Kidney (tissue), 14 donors: ENCODE results near the gene PDE9A. TPM values are rescaled to one million over a fixed set of nuclear protein-coding genes. Genes with fewer than 3 reads are reported as not detected.
"Not testable (repeated sequence)": the region's sequence is repeated elsewhere in the genome, so short reads cannot be mapped to it uniquely, and the experiment has no call there.

ENCODE experiments used
- DNase-seq, 5 donors: peaks; one replicate each; pipeline ENCODE4 v3.0.0-alpha.2; 2013 to 2020
- FAIRE-seq: peaks from 2 replicates; lab custom pipeline; 2012; peaks lifted over from hg19 to GRCh38; lab: Jason Lieb, UNC
- H3K27ac ChIP-seq, 2 donors: one replicate each; pipeline ENCODE4 v1.7.0; 2013; ENCODE audit warnings: low read depth in 2 of 2, low read length in 2 of 2, inconsistent platforms in 1 of 2
- H3K27me3 ChIP-seq: one replicate; pipeline ENCODE4 v1.7.1; 2013; ENCODE audit warnings: low read length, inconsistent platforms; ENCODE audit not compliant: control insufficient read depth, insufficient read depth
- H3K36me3 ChIP-seq, 3 donors: one replicate each; pipeline versions ENCODE4 v1.7.0 to v1.7.1; 2013; ENCODE audit warnings: low read length in 3 of 3, control low read depth in 1 of 3, inconsistent platforms in 1 of 3; ENCODE audit not compliant: insufficient read depth in 3 of 3, control insufficient read depth in 2 of 3
- H3K4me1 ChIP-seq, 3 donors: one replicate each; pipeline versions ENCODE4 v1.7.0 to v1.7.1; 2013; ENCODE audit warnings: low read length in 3 of 3, inconsistent platforms in 1 of 3, low read depth in 1 of 3; ENCODE audit not compliant: control insufficient read depth in 2 of 3, insufficient read depth in 2 of 3
- H3K4me3 ChIP-seq, 3 donors: one replicate each; pipeline versions ENCODE4 v1.7.0 to v1.8.1; 2013; ENCODE audit warnings: low read length in 3 of 3, control low read depth in 1 of 3, inconsistent platforms in 1 of 3
- H3K9ac ChIP-seq, 3 donors: one replicate each; pipeline versions ENCODE4 v1.7.0 to v1.7.1; 2013; ENCODE audit warnings: low read length in 3 of 3, control low read depth in 1 of 3, inconsistent platforms in 1 of 3
- H3K9me3 ChIP-seq, 3 donors: one replicate each; pipeline versions ENCODE4 v1.7.0 to v1.7.1; 2013; ENCODE audit warnings: low read length in 3 of 3, control low read depth in 1 of 3, inconsistent platforms in 1 of 3; ENCODE audit not compliant: control insufficient read depth in 2 of 3, insufficient read depth in 1 of 3
- intact Hi-C: fragments of 100-400 bp; cut with DNase I; formaldehyde crosslinking; loops from one replicate; pipeline ENCODE4 v1.11.1; 2022
- polyA plus RNA-seq: library from polyadenylated mRNA; stranded (reverse); fragments of 350-450 nt; fragmentation: Illumina TruSeq; extraction: RNeasy Lipid Tissue Mini Kit (QIAGEN cat#74804); gene quantifications from one replicate; pipeline ENCODE4 v1.2.3, GENCODE V29; 2014; ENCODE audit warnings: low read depth, low replicate concordance; ENCODE audit not compliant: insufficient read depth
- total RNA-seq: library from RNA; stranded (reverse); fragmentation: NEBNext Ultra II Directional; extraction: Animal tissue kit (Norgen Biotek cat#: 25700); gene quantifications from one replicate; pipeline ENCODE4 v1.2.1, GENCODE V29; 2021
- TF ChIP-seq, protein P1 (sequence below): IDR thresholded peaks from 3 replicates; pipeline ENCODE4 v1.5.1; 2012; ENCODE audit warnings: mild to moderate bottlenecking, moderate library complexity, borderline replicate concordance; ENCODE audit not compliant: insufficient read depth; ENCODE audit errors: extremely low read depth
- donor health status: control.
- donor health status: control.
- donor health status: control.
- donor health status: control.
- donor health status: control.
- donor health status: DM: yes; HTN: yes; CAD: no.
- donor health status: Normal renal cell carcinoma (clear cell type).

Gene PDE9A
- total and polyA plus RNA-seq, 2 donors from 2014 or later, result 30.1 to 39.0 TPM

DNA sequence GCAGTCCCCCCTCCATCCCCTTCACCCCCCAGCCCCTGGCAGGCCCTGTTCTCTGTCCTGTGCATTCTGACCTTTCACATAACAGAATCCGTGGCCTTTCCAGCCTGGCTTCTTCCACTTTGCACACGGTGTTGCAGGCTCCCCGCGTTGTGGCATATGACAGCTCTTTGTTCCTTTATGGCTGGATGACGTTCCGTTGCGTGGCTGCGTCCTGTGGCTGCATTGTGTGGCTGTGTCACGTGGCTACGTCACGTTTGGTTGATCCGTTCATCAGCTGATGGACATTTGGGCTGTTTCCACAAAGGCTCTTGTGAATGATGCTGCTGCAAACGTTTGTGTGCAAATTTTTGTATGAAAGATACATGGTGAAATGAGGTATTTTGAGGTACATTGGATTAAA lies 53.3 kb downstream of the PDE9A start:
- H3K9me3 ChIP-seq, result no peaks in the 10 kb centered on the region
- no peak for DNase-seq
- no peaks in the 10 kb centered on the region for H3K36me3 ChIP-seq
- no peak overlapping the region for H3K4me3 ChIP-seq
- TF ChIP-seq, protein P1, sequence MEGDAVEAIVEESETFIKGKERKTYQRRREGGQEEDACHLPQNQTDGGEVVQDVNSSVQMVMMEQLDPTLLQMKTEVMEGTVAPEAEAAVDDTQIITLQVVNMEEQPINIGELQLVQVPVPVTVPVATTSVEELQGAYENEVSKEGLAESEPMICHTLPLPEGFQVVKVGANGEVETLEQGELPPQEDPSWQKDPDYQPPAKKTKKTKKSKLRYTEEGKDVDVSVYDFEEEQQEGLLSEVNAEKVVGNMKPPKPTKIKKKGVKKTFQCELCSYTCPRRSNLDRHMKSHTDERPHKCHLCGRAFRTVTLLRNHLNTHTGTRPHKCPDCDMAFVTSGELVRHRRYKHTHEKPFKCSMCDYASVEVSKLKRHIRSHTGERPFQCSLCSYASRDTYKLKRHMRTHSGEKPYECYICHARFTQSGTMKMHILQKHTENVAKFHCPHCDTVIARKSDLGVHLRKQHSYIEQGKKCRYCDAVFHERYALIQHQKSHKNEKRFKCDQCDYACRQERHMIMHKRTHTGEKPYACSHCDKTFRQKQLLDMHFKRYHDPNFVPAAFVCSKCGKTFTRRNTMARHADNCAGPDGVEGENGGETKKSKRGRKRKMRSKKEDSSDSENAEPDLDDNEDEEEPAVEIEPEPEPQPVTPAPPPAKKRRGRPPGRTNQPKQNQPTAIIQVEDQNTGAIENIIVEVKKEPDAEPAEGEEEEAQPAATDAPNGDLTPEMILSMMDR, result no peak
- FAIRE-seq, result no peak
- H3K4me1 ChIP-seq, result peaks cover 0 to 11% (median 0%) of the 10 kb centered on the region in 3 donors
- H3K27me3 ChIP-seq, result no peaks in the 10 kb centered on the region
- no peak overlapping the region for H3K9ac ChIP-seq
- intact Hi-C loops, result no loop called here
- H3K27ac ChIP-seq, result no peak overlapping the region

DNA sequence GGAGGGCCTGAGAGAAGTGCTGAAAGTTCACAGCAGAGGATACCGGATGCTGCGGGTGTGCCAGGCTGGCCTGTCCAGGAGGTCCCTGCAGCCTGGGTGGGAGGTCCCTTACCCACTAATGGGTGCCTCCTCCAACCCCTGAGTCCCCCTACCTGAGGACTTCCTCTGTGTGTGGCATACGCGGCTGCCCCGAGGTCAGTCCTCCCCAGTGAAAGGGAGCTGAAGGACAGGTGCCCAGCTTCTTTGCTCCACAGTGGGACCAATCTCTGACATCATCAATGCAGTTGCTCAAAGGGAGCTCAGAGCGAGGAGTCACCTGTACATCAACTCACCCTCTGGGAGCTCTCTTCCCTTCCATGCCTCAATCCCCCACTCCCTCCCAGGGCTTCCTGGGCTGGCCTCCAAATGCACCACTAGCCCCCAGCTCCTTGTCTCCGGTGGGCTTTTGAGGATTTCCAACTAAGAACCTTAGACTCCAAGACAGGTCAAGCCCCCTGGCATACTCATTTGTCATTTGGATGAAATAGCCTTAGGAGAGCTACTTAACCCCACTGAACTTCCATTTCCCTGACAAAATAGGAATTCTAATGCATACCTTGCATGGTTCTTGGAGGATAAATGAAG lies 53.9 kb downstream of the PDE9A start:
- Histone ChIP-seq H3K9me3 (no peaks in the 10 kb centered on the region), H3K27ac (no peak overlapping the region), H3K9ac (no peak overlapping the region), H3K27me3 (no peaks in the 10 kb centered on the region), H3K36me3 (no peaks in the 10 kb centered on the region), H3K4me1 (peaks cover 0 to 11% (median 0%) of the 10 kb centered on the region in 3 donors), H3K4me3 (no peak overlapping the region)
- DNase-seq (no peak), FAIRE-seq (no peak)
- TF ChIP-seq, protein P1, result no peak
- intact Hi-C loops, result no loop called here

DNA sequence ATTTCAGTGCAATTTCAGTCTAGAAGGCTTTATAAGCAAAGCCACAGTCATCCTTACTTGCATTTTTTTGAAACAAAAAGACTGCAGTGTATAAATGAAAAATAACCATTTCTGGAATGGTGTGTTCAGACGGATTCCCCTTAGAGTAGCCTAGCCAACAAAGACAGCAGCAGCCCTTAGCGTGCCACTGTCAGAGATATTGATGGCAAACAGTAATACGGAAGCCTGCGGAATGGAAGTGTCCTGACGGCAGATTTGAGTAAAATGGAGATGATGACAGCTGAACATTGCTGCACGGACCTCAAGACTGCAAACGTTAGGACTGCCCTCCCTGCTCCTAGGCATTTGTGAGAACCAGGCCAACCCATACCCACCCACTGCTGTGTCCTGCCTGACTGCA lies 54.7 kb downstream of the PDE9A start:
- no peaks in the 10 kb centered on the region for H3K27me3 ChIP-seq
- FAIRE-seq (no peak), DNase-seq (no peak)
- H3K9ac ChIP-seq, result no peak overlapping the region
- H3K27ac ChIP-seq, result no peak overlapping the region
- TF ChIP-seq, protein P1, result no peak
- H3K4me1 ChIP-seq, result peaks cover 0 to 11% (median 0%) of the 10 kb centered on the region in 3 donors
- intact Hi-C loops, result no loop called here
- H3K4me3 ChIP-seq, result no peak overlapping the region
- H3K9me3 ChIP-seq, result no peaks in the 10 kb centered on the region
- no peaks in the 10 kb centered on the region for H3K36me3 ChIP-seq

DNA sequence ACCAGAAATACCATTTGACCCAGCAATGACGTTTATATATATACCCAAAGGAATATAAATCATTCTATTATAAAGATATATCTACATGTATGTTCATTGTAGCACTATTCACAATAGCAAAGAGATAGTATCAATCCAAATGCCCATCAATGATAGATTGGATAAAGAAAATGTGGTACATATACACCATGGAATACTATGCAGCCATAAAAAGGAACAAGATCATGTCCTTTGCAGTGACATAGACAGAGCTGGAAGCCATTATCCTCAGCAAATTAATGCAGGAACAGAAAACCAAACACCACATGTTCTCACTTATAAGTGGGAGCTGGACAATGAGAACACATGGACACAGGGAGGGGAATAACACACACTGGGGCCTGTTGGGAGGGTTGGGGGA lies 55.5 kb downstream of the PDE9A start:
- H3K4me3 ChIP-seq, FAIRE-seq, H3K27ac ChIP-seq, H3K36me3 ChIP-seq, H3K27me3 ChIP-seq, H3K9ac ChIP-seq, H3K4me1 ChIP-seq, intact Hi-C loops, DNase-seq, H3K9me3 ChIP-seq: not testable (repeated sequence)
